ENCODE measurements around the gene MRPL19. TPM values are rescaled to one million over a fixed set of nuclear protein-coding genes. Genes with fewer than 3 reads are reported as not detected.

MRPL19 gene
- total RNA-seq, 1 experiment from 2014 or later: 73.0 TPM

DNA sequence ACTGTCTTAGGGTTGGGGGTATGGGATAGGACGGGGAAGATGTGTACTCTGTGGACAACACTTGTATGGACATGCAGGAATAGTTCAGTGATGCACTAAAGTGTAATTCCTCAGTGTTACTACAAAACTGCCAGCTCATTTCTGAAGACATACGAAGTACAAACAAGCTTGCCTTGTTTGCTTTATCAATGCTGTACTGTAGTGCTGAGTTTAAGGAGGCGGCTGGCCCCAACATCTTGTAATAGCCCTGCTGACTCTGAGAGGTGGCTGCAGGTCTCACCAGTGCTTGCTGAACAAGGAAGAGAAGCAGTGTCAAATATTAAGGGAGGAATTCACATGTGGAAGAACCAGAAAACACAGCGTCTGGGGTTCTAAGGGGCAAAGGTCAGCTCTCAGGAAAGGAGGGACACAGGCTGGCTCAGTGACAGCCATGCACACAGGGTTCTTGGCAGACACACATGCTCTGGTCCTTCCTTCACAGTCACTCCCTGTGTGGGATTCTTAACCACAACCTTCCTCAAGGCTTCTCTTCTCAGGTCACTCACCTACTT lies 46.0 kb upstream of the MRPL19 start:
- Histone ChIP-seq H3K18ac (ENCODE audit: insufficient read length, low read depth, low read length) (no peak overlapping the region), H2BK12ac (ENCODE audit: insufficient read length, low read depth, low read length) (no peak overlapping the region), H3K79me2 (ENCODE audit: insufficient read depth, low read length) (no peaks in the 10 kb centered on the region), H4K8ac (replicated peaks; ENCODE audit: insufficient read length, low read depth, low read length) (no peak overlapping the region), H4K5ac (ENCODE audit: insufficient read length, low read depth, low read length) (no peak overlapping the region), H3K4me1 (ENCODE audit: insufficient read depth, low read length) (no peaks in the 10 kb centered on the region), H4K91ac (ENCODE audit: insufficient read length, low read depth, low read length) (no peak overlapping the region), H3K27me3 (ENCODE audit: insufficient read depth, low read length) (no peaks in the 10 kb centered on the region), H3K4me2 (ENCODE audit: insufficient read depth, insufficient read length, low read length) (no peak overlapping the region), H3K9me3 (ENCODE audit: control insufficient read depth, low read depth, low read length) (no peaks in the 10 kb centered on the region), H3K4ac (ENCODE audit: low read depth, low read length) (no peak overlapping the region), H4K20me1 (ENCODE audit: control insufficient read depth, insufficient read depth, insufficient read length) (no peaks in the 10 kb centered on the region), H3K9ac (ENCODE audit: extremely low read depth, insufficient read length, low read length) (no peak overlapping the region), H3K56ac (ENCODE audit: insufficient read length, low read depth, low read length) (no peak overlapping the region), H2AFZ (ENCODE audit: low read length) (no peak overlapping the region), H2BK5ac (ENCODE audit: insufficient read length, low read length) (no peak overlapping the region), H2BK120ac (ENCODE audit: low read depth, low read length, poor library complexity, severe bottlenecking) (no peak overlapping the region), H3K27ac (ENCODE audit: insufficient read length, low read depth, low read length) (no peak overlapping the region), H3K79me1 (ENCODE audit: insufficient read depth, low read depth, low read length, poor library complexity, severe bottlenecking) (no peaks in the 10 kb centered on the region), H3K23me2 (ENCODE audit: insufficient read length, low read depth, low read length, poor library complexity, severe bottlenecking) (peaks cover 3% of the 10 kb centered on the region), H2BK15ac (ENCODE audit: low read depth, low read length) (no peak overlapping the region), H2AK5ac (ENCODE audit: insufficient read length, low read length) (no peak overlapping the region), H3K14ac (ENCODE audit: insufficient read depth, low read length) (no peak overlapping the region), H3T11ph (ENCODE audit: low read length) (no peak overlapping the region), H3K23ac (ENCODE audit: insufficient read length, low read depth, low read length) (no peak overlapping the region), H2BK20ac (ENCODE audit: low read depth, low read length, poor library complexity, severe bottlenecking) (no peak overlapping the region)
- no peaks in the 10 kb centered on the region for H3K4me1 Mint-ChIP-seq
- TF ChIP-seq, protein P1, sequence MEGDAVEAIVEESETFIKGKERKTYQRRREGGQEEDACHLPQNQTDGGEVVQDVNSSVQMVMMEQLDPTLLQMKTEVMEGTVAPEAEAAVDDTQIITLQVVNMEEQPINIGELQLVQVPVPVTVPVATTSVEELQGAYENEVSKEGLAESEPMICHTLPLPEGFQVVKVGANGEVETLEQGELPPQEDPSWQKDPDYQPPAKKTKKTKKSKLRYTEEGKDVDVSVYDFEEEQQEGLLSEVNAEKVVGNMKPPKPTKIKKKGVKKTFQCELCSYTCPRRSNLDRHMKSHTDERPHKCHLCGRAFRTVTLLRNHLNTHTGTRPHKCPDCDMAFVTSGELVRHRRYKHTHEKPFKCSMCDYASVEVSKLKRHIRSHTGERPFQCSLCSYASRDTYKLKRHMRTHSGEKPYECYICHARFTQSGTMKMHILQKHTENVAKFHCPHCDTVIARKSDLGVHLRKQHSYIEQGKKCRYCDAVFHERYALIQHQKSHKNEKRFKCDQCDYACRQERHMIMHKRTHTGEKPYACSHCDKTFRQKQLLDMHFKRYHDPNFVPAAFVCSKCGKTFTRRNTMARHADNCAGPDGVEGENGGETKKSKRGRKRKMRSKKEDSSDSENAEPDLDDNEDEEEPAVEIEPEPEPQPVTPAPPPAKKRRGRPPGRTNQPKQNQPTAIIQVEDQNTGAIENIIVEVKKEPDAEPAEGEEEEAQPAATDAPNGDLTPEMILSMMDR (conservative IDR thresholded peaks at IDR 0.05): no peak
- no peak overlapping the region for H3K4me3 Mint-ChIP-seq
- H3K9me3 Mint-ChIP-seq: no peaks in the 10 kb centered on the region
- WGBS (ENCODE audit: extremely low coverage, insufficient read length, low lambda C conversion rate): no CpG with 5 or more reads among the region's 4 CpGs
- H3K27me3 Mint-ChIP-seq (ENCODE audit: low read depth): peaks cover 5% of the 10 kb centered on the region
- H3K27ac Mint-ChIP-seq: no peak overlapping the region
- no peak for DNase-seq
- H3K36me3 Mint-ChIP-seq (ENCODE audit: insufficient read depth in 1 of 3, low read depth in 3 of 3): no peaks in the 10 kb centered on the region; a peak in 2 of 7 replicates
